ELF-1 (cell line): ENCODE measurements around the gene DNAJA3.
A peak's percentile ranks its signal among the peaks of the same experiment; 100 is the strongest.

Experiments
- DNase-seq: peaks from one replicate; pipeline ENCODE4 v3.0.0-alpha.2; 2016; ENCODE audit warnings: low read depth, low spot score

Gene DNAJA3

DNA sequence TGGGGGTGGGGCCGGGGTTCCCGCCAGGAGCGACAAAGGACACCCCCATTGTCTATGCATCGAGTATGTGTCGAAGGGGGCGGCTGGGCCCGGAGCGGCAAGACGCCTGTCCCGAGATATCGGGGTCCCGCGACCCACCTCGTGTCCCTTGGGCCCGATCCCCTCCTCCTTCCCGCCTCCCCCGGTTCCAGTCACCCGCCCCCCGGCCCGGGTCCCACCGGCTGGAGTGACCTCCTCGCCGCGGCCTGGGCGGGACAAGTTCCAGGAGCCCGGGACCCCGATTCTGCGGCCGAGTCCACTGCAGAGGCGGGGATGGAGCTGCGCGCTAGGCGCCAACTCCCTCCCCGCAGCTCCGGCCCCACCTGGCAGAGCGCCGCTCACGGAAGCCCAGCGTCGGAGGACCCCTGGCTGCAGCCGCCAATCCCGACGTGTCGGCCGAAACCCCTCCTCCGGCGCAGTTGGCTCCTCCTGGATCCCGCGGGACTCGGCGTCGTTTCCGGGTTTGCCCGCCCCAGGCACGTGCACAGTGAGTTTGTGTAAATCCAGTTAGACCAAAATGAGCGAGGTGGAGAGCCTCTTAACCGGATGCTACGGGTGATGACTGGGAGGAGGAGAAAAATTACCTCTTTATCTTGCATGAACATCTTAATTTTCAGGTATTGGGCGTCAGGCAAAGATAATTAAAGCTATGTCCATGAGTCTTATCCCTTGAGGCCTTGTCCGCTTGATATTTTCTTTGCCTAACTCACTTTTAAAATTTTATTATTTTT lies 48.7 kb downstream of the DNAJA3 start, which contains the start of gene NMRAL1:
NMRAL1 (minus strand) TSS at position 434 of the 770 bp plus-strand sequence. CDS start 493 bp downstream, outside the sequence.
- peak; percentile 97 for DNase-seq

GRCh38 chr16:4475880-4476788 lies 50.5 kb downstream of the DNAJA3 start, which contains the start of gene HMOX2:
Gene HMOX2, plus strand, starts transcription at chr16:4476398. Its CDS starts 29,127 bp downstream, at chr16:4505525.
- DNase-seq = peak; percentile 98

DNA sequence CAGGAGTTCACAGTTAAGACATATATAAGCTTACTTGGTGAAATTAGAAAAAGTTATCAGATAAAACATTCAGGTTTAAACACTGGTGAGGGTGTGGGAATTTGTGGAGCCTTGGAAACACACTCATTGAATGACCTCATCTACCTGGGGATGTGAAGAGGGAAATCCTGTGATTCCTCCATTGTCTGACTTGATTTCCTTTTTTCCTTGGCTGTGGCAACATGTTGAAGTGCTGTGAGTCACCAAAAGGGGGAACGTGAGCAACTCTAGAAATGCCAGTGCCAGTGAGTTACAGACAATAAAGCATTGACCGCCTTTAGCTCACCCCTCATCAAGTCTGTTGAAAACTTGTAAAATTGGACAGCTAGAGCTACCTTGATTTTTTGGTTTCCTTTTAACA lies 52.3 kb downstream of the DNAJA3 start:
- DNase-seq = peak; percentile 46

- DNase-seq = no peak
Observed at GRCh38 chr16:4481526-4481925, 55.9 kb downstream of the DNAJA3 start.

GRCh38 chr16:4481963-4482362 lies 56.3 kb downstream of the DNAJA3 start:
- DNase-seq = no peak

DNA sequence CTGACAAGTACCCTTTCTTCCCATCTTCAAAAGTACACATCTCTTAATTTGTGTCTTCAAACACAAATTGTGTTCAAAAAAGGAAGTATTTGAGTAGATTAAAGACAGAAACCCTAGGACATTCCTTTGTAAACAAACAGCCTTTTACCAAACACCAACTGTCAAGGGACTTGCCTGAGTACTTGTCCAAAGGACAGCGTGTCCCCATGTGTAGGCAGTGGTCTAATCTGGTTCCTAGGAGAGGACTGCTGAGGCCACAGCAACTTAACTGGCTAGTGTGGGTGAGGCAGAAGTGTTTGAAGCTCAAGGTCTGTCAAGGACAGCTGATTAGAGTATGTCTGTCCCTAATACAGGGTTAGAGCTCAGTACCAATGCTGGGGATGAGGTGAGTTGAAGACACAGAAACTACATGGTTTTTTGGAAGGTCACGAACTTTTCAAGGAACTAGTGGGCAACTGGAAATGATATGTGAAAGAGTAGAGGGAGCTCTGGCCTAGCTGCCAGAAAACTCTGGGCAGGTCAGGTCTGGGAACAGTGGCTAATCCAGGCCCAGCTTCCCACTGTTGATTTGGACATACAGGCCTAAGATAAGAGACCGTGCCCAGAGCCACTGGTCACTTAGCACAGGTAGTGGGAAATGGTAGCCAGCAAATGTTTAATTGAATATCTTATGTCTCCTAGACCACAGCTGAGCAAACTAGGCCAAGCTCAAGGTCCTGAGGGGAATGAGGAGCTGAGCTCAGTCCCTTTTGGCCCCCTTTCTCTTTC lies 60.6 kb downstream of the DNAJA3 start:
- no peak for DNase-seq

DNA sequence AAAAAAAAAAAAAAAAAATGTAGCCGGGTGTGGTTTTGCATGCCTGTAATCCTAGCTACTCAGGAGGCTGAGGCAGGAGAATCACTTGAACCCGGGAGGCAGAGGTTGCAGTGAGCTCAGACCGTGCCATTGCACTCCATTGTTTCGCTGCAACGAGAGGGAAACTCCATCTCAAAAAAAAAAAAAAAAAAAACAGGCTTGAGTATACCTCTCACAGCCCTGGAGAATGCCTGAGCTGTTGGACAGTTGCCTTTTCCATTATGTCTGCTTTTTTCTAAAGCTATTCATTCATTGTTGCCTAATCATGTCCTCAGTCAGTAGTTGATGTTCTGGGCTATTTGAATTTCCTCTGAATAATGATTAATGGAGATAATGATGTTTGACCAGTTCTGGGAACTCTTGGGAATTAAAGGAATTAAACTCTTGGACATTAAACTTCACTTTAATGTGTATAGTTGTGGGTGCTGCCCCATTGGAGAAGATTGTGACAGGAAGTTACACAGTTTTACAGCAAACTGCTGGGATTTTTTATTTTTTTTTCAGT lies 62.4 kb downstream of the DNAJA3 start:
- no peak for DNase-seq

DNA sequence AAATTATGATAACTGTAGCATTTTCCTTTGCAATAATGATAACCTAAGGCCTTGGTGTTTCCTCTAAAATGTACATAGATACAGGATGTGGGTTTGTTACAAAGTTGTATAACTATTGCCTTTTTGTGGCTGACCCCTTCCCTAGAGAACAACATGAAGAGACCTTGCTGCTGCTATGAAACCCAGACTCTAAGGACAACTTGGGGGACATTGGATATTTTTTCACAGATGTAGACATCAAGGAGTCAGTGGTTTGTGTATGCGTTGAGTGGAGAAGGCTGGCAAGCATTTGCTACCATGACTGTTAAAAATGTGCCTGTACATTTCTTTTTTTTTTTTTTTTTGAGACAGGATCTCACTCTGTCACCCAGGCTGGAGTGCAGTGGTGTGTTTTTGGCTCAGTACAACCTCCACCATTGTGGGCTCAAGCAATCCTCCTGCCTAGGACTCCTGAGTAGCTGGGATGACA lies 62.9 kb downstream of the DNAJA3 start:
- DNase-seq = no peak

DNA sequence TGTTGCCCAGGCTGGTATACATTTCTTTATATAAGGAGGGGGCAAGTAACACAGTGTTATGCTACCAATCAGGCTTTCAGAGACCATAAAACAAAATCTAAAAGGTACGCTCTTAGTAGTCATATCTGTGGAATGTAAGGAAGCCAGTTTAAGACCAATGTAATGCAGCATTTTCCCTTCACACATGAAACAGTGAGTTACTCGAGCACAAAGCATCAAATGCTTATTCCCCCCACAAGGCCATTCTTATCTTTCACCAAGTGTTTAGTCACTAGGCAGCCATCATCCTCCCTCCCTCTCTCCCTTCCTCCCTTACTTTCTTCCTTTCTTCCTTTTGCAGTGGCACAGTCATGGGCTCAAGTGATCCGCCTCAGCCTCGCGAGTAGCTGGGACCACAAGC lies 63.4 kb downstream of the DNAJA3 start:
- no peak for DNase-seq

GRCh38 chr16:4491898-4492297 lies 66.2 kb downstream of the DNAJA3 start:
- DNase-seq = no peak

GRCh38 chr16:4494746-4495490 lies 69.2 kb downstream of the DNAJA3 start:
- DNase-seq = peak; percentile 40

DNA sequence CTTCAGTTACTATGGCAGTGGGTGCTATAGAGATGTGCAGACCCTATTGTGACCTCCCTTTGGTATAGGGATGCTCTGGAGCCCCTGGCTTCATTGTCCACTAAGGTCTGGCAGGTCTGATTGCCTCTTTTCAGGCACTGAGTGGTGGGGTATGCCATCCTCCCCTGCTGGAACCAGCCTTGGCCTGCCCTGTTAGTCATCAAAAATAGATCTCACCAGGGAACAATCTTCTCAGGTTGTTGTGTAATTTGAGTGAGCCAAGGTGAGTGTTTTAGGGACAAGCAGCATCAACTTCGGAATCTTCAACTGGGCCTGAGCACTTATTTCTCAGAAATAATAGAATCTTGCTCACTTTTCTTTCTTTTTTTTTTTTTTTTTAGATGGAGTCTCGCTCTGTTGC lies 70.1 kb downstream of the DNAJA3 start:
- no peak for DNase-seq

- DNase-seq = no peak
Observed at GRCh38 chr16:4496305-4496704, 70.6 kb downstream of the DNAJA3 start.

- DNase-seq = no peak
Observed at GRCh38 chr16:4498546-4499195, 73.0 kb downstream of the DNAJA3 start.

DNA sequence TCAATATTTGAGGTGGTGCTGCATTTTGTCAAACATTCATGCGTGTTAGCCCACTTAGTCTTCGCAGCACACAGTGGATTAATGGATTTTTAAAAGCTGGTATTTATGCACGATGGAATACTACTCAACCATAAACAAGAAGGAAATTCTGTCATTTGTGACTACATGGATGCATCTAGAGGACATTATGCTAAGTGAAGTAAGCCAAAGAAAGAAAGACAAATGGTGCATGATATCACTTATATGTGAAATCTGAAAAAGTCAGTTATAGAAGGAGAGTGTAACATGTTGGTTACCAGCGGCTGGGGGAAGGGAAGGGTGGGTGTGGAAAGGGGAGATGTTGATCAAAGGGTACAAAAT lies 73.5 kb downstream of the DNAJA3 start:
- DNase-seq = no peak

GRCh38 chr16:4500272-4500671 lies 74.6 kb downstream of the DNAJA3 start:
- peak; percentile 53 for DNase-seq

- DNase-seq = no peak
Observed at GRCh38 chr16:4501071-4501478, 75.4 kb downstream of the DNAJA3 start.

DNA sequence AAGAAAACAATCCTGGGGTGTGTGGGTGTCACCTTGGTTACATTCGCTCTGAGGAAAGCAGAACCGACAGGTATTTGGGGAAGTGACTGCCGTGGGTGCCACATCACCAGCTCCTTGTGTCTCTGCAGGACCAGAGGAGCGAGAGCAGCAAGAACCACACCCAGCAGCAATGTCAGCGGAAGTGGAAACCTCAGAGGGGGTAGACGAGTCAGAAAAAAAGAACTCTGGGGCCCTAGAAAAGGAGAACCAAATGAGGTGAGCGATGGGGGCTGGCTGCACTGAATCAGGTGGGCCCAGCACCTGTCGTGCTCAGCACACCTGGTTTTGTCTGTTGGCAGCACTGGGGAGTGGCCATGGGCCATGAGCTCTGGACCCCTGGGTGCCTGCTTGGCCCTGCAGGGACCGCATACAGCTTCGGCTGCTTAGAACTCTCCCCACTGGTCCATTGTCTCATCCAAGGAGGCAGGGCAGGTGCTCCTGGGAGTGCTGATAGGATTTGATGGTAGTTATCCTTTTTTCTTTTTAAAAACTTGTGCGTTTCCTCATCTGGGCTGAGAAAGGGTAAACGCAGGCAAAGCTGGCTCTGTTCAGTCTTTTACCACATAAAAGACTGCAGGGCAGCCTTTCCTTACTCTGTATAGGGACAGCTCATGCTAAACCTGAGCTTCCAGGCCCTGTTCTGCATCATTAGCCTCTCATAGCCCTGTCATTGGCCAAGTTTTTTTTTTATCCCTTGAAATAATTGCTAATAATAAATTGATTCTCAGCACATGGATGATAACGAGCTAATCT lies 79.9 kb downstream of the DNAJA3 start:
- no peak for DNase-seq
